ENCODE results near the gene TYMS. TPM values are rescaled to one million over a fixed set of nuclear protein-coding genes. Genes with fewer than 3 reads are reported as not detected.

TYMS gene
- total and polyA plus RNA-seq, 9 of the 15 experiments (the other 6 are each of a cell fraction or from before 2014, with no cell fraction given), result 69.1 to 409 (median 175) TPM

DNA sequence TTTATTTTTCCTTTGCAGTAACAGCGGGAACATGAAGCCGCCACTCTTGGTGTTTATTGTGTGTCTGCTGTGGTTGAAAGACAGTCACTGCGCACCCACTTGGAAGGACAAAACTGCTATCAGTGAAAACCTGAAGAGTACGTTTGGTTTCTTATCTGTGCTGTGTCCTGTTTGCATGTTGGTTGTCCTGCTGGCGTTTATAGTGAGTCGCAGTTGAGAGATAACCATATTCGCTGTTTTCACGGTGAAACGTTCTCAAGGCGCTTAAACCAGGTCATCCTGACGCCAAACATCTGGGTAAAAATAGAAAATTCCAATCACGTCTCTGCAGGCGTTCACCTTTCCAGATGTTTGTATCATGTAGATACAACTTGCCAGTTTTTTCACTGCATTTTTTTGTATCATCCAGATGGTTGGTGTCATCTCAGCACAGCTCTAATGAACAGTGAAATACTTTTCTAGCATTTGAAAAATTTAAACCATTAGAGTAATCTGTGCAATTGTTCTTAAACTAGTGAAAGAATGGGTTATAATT lies 39.4 kb upstream of the TYMS start (continued):
- TF ChIP-seq, protein P1, sequence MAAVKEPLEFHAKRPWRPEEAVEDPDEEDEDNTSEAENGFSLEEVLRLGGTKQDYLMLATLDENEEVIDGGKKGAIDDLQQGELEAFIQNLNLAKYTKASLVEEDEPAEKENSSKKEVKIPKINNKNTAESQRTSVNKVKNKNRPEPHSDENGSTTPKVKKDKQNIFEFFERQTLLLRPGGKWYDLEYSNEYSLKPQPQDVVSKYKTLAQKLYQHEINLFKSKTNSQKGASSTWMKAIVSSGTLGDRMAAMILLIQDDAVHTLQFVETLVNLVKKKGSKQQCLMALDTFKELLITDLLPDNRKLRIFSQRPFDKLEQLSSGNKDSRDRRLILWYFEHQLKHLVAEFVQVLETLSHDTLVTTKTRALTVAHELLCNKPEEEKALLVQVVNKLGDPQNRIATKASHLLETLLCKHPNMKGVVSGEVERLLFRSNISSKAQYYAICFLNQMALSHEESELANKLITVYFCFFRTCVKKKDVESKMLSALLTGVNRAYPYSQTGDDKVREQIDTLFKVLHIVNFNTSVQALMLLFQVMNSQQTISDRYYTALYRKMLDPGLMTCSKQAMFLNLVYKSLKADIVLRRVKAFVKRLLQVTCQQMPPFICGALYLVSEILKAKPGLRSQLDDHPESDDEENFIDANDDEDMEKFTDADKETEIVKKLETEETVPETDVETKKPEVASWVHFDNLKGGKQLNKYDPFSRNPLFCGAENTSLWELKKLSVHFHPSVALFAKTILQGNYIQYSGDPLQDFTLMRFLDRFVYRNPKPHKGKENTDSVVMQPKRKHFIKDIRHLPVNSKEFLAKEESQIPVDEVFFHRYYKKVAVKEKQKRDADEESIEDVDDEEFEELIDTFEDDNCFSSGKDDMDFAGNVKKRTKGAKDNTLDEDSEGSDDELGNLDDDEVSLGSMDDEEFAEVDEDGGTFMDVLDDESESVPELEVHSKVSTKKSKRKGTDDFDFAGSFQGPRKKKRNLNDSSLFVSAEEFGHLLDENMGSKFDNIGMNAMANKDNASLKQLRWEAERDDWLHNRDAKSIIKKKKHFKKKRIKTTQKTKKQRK (IDR thresholded peaks at IDR 0.05; ENCODE audit: borderline replicate concordance, low read depth, low read length), result no peak
- TF ChIP-seq HDAC2 (IDR thresholded peaks at IDR 0.05), result peak; percentile 94
- no peak for TF ChIP-seq ZNF785 (CRISPR knock-in tag; IDR thresholded peaks at IDR 0.05)
- TF ChIP-seq, protein P2, sequence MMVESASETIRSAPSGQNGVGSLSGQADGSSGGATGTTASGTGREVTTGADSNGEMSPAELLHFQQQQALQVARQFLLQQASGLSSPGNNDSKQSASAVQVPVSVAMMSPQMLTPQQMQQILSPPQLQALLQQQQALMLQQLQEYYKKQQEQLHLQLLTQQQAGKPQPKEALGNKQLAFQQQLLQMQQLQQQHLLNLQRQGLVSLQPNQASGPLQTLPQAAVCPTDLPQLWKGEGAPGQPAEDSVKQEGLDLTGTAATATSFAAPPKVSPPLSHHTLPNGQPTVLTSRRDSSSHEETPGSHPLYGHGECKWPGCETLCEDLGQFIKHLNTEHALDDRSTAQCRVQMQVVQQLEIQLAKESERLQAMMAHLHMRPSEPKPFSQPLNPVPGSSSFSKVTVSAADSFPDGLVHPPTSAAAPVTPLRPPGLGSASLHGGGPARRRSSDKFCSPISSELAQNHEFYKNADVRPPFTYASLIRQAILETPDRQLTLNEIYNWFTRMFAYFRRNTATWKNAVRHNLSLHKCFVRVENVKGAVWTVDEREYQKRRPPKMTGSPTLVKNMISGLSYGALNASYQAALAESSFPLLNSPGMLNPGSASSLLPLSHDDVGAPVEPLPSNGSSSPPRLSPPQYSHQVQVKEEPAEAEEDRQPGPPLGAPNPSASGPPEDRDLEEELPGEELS (CRISPR knock-in tag; IDR thresholded peaks at IDR 0.05; ENCODE audit: borderline replicate concordance), result no peak
- TF ChIP-seq TAF1 (IDR thresholded peaks at IDR 0.05; ENCODE audit: control insufficient read depth, extremely low read depth, insufficient read depth, low read length, severe bottlenecking), result peak; percentile 54
- TF ChIP-seq HMGN3 (IDR thresholded peaks at IDR 0.05; ENCODE audit: borderline replicate concordance, extremely low read depth, insufficient read length, low read depth, low read length), result peak; percentile 97
- TF ChIP-seq, protein P3, sequence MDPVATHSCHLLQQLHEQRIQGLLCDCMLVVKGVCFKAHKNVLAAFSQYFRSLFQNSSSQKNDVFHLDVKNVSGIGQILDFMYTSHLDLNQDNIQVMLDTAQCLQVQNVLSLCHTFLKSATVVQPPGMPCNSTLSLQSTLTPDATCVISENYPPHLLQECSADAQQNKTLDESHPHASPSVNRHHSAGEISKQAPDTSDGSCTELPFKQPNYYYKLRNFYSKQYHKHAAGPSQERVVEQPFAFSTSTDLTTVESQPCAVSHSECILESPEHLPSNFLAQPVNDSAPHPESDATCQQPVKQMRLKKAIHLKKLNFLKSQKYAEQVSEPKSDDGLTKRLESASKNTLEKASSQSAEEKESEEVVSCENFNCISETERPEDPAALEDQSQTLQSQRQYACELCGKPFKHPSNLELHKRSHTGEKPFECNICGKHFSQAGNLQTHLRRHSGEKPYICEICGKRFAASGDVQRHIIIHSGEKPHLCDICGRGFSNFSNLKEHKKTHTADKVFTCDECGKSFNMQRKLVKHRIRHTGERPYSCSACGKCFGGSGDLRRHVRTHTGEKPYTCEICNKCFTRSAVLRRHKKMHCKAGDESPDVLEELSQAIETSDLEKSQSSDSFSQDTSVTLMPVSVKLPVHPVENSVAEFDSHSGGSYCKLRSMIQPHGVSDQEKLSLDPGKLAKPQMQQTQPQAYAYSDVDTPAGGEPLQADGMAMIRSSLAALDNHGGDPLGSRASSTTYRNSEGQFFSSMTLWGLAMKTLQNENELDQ (CRISPR knock-in tag; IDR thresholded peaks at IDR 0.05; ENCODE audit: borderline replicate concordance), result no peak
- TF ChIP-seq DMBX1 (CRISPR knock-in tag; IDR thresholded peaks at IDR 0.05; ENCODE audit: borderline replicate concordance), result peak; percentile 96
- no peak for TF ChIP-seq RBM22 (IDR thresholded peaks at IDR 0.05; ENCODE audit: low read depth, low read length, poor library complexity, severe bottlenecking)
- TF ChIP-seq ZNF717 (CRISPR knock-in tag; IDR thresholded peaks at IDR 0.05), result no peak
- TF ChIP-seq ETS2 (tag; IDR thresholded peaks at IDR 0.05; ENCODE audit: borderline replicate concordance, poor library complexity, severe bottlenecking), result no peak
- TF ChIP-seq NRF1 (conservative IDR thresholded peaks at IDR 0.05 in 1 of 2, IDR thresholded peaks at IDR 0.05 in 1 of 2), result peak; percentile 70 to 77
- TF ChIP-seq, protein P4, sequence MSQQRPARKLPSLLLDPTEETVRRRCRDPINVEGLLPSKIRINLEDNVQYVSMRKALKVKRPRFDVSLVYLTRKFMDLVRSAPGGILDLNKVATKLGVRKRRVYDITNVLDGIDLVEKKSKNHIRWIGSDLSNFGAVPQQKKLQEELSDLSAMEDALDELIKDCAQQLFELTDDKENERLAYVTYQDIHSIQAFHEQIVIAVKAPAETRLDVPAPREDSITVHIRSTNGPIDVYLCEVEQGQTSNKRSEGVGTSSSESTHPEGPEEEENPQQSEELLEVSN (IDR thresholded peaks at IDR 0.05; ENCODE audit: borderline replicate concordance in 1 of 2, extremely low read depth in 1 of 2, insufficient read depth in 1 of 2, insufficient read length in 1 of 2, low read depth in 1 of 2, low read length in 1 of 2, poor library complexity in 1 of 2, severe bottlenecking in 1 of 2), result no peak
- TF ChIP-seq SIN3B (IDR thresholded peaks at IDR 0.05; ENCODE audit: low read depth), result no peak
- no peak for TF ChIP-seq ZNF586 (CRISPR knock-in tag; conservative IDR thresholded peaks at IDR 0.05)
